Gastrocnemius medialis (tissue), 4 donors: ENCODE results near the gene POLR2H.

Experiments
- CTCF ChIP-seq, 5 experiments: fragments of 450-650 bp in 3 of 5; fragments of 200-600 bp in 2 of 5; sonication (generic) in 2 of 5; IDR thresholded peaks in 4 of 5; conservative IDR thresholded peaks in 1 of 5; 1 replicate in 4 of 5; 2 replicates in 1 of 5; pipeline ENCODE4 v1.5.1; 2016 to 2019; ENCODE audit warnings: antibody characterized with exemption in 5 of 5, mild to moderate bottlenecking in 3 of 5, moderate library complexity in 3 of 5
- POLR2A ChIP-seq, 2 donors: fragments of 450-650 bp; IDR thresholded peaks; one replicate each; pipeline ENCODE4 v1.6.1; 2017; ENCODE audit warnings: antibody characterized with exemption in 2 of 2, mild to moderate bottlenecking in 2 of 2, moderate library complexity in 2 of 2

GRCh38 chr3:184358124-184358767 lies 3.3 kb upstream of the POLR2H start:
- no peak for TF ChIP-seq CTCF (IDR thresholded peaks at IDR 0.05 in 4 of 5, conservative IDR thresholded peaks at IDR 0.05 in 1 of 5)
- TF ChIP-seq POLR2A (IDR thresholded peaks at IDR 0.05) = no peak
